Uterine smooth muscle cell (primary cell): ENCODE results near the gene DEPP1. TPM values are rescaled to one million over a fixed set of nuclear protein-coding genes. Genes with fewer than 3 reads are reported as not detected.

Experiments used
- total RNA-seq: library from RNA; depleted of rRNA; stranded (reverse); fragments of >200 nt; gene quantifications from 2 replicates; pipeline ENCODE4 v1.2.3, GENCODE V29; 2014

DEPP1 gene, protein sequence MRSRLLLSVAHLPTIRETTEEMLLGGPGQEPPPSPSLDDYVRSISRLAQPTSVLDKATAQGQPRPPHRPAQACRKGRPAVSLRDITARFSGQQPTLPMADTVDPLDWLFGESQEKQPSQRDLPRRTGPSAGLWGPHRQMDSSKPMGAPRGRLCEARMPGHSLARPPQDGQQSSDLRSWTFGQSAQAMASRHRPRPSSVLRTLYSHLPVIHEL
- 0.44 and 2.0 TPM in 2 replicates for total RNA-seq

DNA sequence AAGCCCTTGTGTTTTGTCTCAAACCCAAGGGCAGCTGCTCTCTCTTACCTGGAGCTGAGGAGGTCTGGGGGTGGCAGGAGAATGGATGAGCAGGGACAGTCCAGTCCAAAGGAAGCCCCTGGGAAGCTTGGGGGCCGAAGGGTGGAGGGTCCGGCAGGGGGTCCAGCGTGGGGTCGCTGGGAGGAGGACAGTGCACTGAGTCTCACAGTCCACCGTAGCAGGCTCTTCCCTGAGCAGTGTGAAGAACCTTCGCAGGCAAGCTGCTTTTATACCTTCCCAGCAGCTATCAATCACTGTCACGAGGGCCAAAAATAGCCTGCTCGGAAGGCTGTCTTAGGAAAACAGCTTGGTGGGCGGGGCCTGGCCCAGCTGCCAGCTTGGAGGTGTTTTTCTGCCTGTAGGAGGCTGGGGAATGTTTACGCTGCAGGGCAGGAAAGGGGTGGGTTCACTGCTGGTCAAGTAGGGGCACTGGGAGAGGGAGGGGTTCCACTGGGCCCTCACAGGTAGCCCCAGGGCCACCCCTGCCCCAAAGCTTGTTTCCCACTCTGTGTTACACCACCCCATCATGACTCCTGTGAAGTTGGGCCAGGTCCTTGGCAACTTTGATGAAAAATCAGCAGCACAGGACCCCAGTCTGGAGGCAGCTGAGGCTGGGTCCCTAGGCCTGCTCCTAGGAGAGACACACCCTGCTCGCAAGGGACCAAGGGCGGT, at the start of gene DEPP1:
DEPP1 (minus strand) TSS at position 240 of the 711 bp plus-strand sequence. CDS start 779 bp downstream, outside the sequence.

DNA sequence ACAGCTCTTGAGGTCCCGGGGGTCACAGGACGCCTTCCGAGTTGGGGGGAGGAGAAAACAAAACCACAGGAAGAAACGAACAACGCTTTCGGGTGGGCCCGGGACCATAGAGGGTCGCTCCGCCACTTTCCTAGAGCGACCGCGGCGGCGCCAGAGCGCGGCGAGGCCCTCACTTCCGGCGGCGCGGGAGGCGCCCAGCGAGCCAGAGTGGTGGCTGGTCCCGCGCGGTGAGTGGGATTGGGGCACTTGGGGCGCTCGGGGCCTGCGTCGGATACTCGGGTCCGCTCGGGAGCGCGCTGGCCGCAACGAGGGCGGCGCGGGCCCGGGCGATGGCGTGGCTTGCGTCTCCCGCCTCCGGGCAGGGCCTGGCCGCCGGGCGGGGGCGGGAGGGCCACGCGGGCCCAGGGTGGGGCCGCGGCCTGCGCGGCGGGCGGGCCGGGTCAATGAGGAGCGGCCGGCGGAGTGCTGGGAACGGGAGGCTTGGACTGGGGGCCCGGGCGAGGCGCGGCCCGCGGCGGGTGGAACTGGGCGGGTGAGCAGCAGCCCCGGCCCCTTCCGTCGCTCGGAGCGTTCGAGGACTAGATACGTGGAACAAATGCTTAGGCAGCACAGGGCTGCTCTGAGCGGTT, 22.3 kb upstream of the DEPP1 start, which contains the start of gene ZNF22:
ZNF22 (plus strand) TSS at position 172 of the 629 bp plus-strand sequence. CDS start 2,446 bp downstream, outside the sequence.

DNA sequence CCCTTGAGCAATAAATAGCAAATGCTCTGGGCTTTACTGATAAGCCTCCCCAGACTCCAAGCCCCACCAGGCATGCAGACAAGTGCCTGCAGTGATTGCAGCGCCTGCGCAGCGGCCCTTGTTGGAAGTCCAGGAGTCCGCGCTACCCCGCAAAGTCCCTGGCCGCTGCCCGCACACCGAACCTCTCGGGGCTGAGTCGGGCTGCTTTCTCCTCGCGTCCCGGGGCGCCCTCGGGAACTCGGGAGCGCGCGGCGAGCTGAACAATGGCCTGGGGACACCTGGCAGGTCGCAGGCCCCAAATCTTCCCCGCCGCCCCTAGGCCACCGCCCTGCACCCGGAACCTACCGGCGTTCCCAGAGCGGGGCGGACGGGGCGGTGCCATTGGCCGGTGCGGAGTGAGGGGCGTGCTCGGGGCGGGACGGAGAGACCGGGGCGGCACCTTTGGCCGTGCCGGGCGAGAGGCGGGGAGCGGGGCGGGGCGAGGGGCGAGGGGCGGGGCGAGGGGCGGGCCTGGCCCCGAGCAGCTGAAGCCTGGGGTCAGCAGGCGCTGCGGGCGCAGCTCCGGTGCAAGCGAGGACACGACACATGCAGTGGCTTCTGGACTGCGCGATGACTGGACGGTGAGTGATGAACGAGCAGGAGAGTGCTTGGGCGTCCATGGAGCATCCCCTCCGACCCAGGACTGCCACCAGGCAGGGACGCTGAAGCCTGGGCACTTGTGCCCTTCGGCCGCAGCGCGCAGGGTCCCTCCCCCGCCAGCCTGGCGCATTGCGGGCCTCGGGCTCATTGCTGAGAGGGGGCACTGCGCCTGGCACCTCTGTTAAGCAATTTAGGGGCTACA, 19.1 kb downstream of the DEPP1 start, which contains the start of gene RASSF4:
RASSF4 (plus strand) TSS at position 556 of the 841 bp plus-strand sequence. CDS start 10,401 bp downstream, outside the sequence.

Other genes starting within 250 kb of the DEPP1 start
- gene TMEM72, start 67.5 kb downstream of the DEPP1 start, total RNA-seq: not detected in 2 replicates
- 3.8 and 6.0 TPM in 2 replicates for gene RASSF4, start 19.0 kb downstream of the DEPP1 start, total RNA-seq
- 14.9 and 15.4 TPM in 2 replicates for gene ZNF22, start 22.1 kb upstream of the DEPP1 start, total RNA-seq